Natural killer cell (primary cell): ENCODE data around the gene PID1. TPM values are rescaled to one million over a fixed set of nuclear protein-coding genes. Genes with fewer than 3 reads are reported as not detected.
"Not testable (repeated sequence)": the region's sequence is repeated elsewhere in the genome, so short reads cannot be mapped to it uniquely, and the experiment has no call there.

ENCODE experiments used
- ATAC-seq, 3 donors: fragments of 150-1000 bp in 2 of 3; fragments of 200-7000 bp in 1 of 3; cut with Tn5 transposase; 1 replicate in 1 of 3; 2 replicates in 2 of 3; pipeline ENCODE4 v1.10.0; 2021; ENCODE audit warnings: mild to moderate bottlenecking in 2 of 3, moderate library complexity in 2 of 3
- DNase-seq, 2 donors: peaks; one replicate each; pipeline versions ENCODE4 v3.0.0 to v3.0.0-alpha.2; 2013 to 2021; ENCODE audit warnings: mixed read lengths in 1 of 2
- H3K27ac ChIP-seq: one replicate; pipeline ENCODE4 v1.5.1; 2013; ENCODE audit warnings: mild to moderate bottlenecking, low read length
- H3K27me3 ChIP-seq: one replicate; pipeline ENCODE4 v1.6.1; 2013; ENCODE audit warnings: low read length; ENCODE audit not compliant: control insufficient read depth, insufficient read depth
- H3K36me3 ChIP-seq: one replicate; pipeline ENCODE4 v1.6.1; 2013; ENCODE audit warnings: low read length; ENCODE audit not compliant: control insufficient read depth, insufficient read depth
- H3K4me1 ChIP-seq: one replicate; pipeline ENCODE4 v1.6.1; 2013; ENCODE audit warnings: low read length; ENCODE audit not compliant: control insufficient read depth, insufficient read depth
- H3K4me3 ChIP-seq: one replicate; pipeline ENCODE4 v1.5.1; 2013; ENCODE audit warnings: low read length
- H3K9me3 ChIP-seq: one replicate; pipeline ENCODE4 v1.6.1; 2013; ENCODE audit warnings: low read length; ENCODE audit not compliant: control insufficient read depth, insufficient read depth
- H3K27ac Mint-ChIP-seq, 2 donors: one replicate each; pipeline ENCODE4 v1.8.0; 2022; ENCODE audit warnings: mild to moderate bottlenecking in 2 of 2, mixed read lengths in 2 of 2, moderate library complexity in 1 of 2
- H3K27me3 Mint-ChIP-seq, 2 donors: one replicate each; pipeline ENCODE4 v1.8.0; 2022; ENCODE audit warnings: low read depth in 2 of 2, mixed read lengths in 2 of 2
- H3K36me3 Mint-ChIP-seq: one replicate; pipeline ENCODE4 v1.8.0; 2022; ENCODE audit warnings: mixed read lengths
- H3K4me1 Mint-ChIP-seq, 2 donors: one replicate each; pipeline ENCODE4 v1.8.0; 2022; ENCODE audit warnings: mixed read lengths in 2 of 2
- H3K4me3 Mint-ChIP-seq: one replicate; pipeline ENCODE4 v1.8.0; 2022; ENCODE audit warnings: mild to moderate bottlenecking, moderate library complexity, mixed read lengths
- H3K9me3 Mint-ChIP-seq, 2 donors: one replicate each; pipeline ENCODE4 v1.8.0; 2022; ENCODE audit warnings: mixed read lengths in 2 of 2
- WGBS: methylation state at CpG from one replicate; pipeline ENCODE4 v1.1.7; 2013; ENCODE audit warnings: missing lambda C conversion rate; ENCODE audit not compliant: insufficient coverage; 5-methylcytosine and 5-hydroxymethylcytosine counted together
- intact Hi-C: fragments of 100-400 bp; cut with micrococcal nuclease; formaldehyde crosslinking; loops from one replicate; pipeline ENCODE4 v1.14.2; 2022
- total RNA-seq, 4 donors: library from RNA; stranded (reverse); fragments of 120-200 nt in 1 of 4; gene quantifications; one replicate each; pipeline versions ENCODE4 v1.2.3 to v1.2.4, GENCODE V29; 2013 to 2022
- TF ChIP-seq, protein P1 (sequence below): fragments of 200-600 bp; IDR thresholded peaks from one replicate; pipeline ENCODE4 v1.8.0; 2022; ENCODE audit warnings: antibody characterized with exemption

PID1 gene
- total RNA-seq, 3 donors from 2014 or later (not counting 1 experiment from before 2014, with no cell fraction given) = 0.56 to 3.0 (median 1.0) TPM

DNA sequence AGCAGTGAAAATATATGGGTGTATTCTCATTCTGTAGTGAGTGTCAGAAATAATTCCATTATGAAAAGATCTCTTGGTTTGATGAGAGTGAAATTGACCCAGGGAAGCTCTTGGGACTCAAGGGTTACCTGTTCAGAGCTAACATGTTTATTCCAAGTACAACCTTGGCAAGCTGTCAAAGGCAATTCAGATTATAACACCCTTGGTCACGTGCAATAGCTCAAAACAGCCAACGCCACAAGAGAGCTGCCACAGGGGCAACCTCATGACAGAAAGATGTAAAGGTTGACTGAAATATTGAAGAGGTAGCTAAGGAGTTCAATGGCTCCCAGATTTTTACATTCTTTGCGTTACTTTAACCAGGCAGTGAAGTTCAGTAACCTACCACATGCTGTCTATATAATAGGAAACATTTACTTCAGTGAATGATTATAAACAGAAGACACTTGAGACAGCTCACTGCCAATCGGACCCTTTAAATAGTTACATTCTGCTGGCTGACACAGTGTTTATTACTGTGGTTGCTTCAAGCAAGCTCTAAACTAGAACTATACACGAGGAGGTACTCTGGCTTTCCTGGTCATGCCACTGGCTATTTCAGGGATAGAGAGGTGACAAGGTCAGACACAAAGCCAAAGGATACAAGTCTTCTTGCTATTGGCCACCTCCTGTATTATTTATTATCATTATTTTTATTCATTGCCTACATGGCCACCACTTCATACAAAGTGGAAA is 187.3 kb downstream of the PID1 start:
- Mint-ChIP-seq H3K27me3 (no peaks in the 10 kb centered on the region), H3K4me1 (no peaks in the 10 kb centered on the region), H3K36me3 (peaks cover 8% of the 10 kb centered on the region), H3K9me3 (peaks cover 6 to 14% of the 10 kb centered on the region in 2 donors), H3K4me3 (no peak overlapping the region), H3K27ac (no peak overlapping the region)
- no peaks in the 10 kb centered on the region for H3K36me3 ChIP-seq
- H3K4me3 ChIP-seq = no peak overlapping the region
- no peak overlapping the region for H3K27ac ChIP-seq
- ATAC-seq (no peak), DNase-seq (no peak)
- H3K9me3 ChIP-seq = no peaks in the 10 kb centered on the region
- TF ChIP-seq, protein P1, sequence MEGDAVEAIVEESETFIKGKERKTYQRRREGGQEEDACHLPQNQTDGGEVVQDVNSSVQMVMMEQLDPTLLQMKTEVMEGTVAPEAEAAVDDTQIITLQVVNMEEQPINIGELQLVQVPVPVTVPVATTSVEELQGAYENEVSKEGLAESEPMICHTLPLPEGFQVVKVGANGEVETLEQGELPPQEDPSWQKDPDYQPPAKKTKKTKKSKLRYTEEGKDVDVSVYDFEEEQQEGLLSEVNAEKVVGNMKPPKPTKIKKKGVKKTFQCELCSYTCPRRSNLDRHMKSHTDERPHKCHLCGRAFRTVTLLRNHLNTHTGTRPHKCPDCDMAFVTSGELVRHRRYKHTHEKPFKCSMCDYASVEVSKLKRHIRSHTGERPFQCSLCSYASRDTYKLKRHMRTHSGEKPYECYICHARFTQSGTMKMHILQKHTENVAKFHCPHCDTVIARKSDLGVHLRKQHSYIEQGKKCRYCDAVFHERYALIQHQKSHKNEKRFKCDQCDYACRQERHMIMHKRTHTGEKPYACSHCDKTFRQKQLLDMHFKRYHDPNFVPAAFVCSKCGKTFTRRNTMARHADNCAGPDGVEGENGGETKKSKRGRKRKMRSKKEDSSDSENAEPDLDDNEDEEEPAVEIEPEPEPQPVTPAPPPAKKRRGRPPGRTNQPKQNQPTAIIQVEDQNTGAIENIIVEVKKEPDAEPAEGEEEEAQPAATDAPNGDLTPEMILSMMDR = no peak
- intact Hi-C loops = no loop called here
- 74% methylated on average over 4 of the region's 5 CpGs for WGBS
- no peaks in the 10 kb centered on the region for H3K27me3 ChIP-seq
- no peaks in the 10 kb centered on the region for H3K4me1 ChIP-seq

DNA sequence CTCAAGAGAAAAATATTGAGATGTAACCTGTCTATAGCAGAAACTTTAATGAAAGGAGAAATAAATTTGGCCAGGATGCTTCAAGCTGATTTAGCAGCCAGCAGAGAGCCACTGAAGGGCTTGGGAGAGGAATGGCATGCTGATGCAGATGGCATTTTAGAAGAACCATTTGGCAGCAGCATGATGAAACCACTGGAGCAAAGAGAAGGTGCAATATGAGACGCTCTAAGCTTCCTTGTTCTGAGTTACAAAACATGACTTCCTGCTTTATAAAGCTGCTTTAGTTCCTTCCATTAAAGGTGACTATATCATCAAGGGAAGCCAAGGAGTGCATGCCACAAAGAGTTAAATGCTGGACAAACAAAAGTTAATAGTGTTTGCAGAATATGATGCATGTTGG is 189.7 kb downstream of the PID1 start:
- peaks cover 8% of the 10 kb centered on the region for H3K36me3 Mint-ChIP-seq
- H3K9me3 ChIP-seq = no peaks in the 10 kb centered on the region
- no peak overlapping the region for H3K4me3 Mint-ChIP-seq
- TF ChIP-seq, protein P1 = no peak
- intact Hi-C loops = no loop called here
- no peaks in the 10 kb centered on the region for H3K27me3 Mint-ChIP-seq
- 5% methylated on average over 1 of the region's 1 CpG for WGBS
- H3K27me3 ChIP-seq = no peaks in the 10 kb centered on the region
- no peak overlapping the region for H3K4me3 ChIP-seq
- DNase-seq = no peak
- peaks cover 10 to 15% of the 10 kb centered on the region in 2 donors for H3K9me3 Mint-ChIP-seq
- ATAC-seq = no peak
- H3K4me1 ChIP-seq = no peaks in the 10 kb centered on the region
- no peak overlapping the region for H3K27ac ChIP-seq
- H3K27ac Mint-ChIP-seq = no peak overlapping the region
- H3K4me1 Mint-ChIP-seq = no peaks in the 10 kb centered on the region
- H3K36me3 ChIP-seq = no peaks in the 10 kb centered on the region

DNA sequence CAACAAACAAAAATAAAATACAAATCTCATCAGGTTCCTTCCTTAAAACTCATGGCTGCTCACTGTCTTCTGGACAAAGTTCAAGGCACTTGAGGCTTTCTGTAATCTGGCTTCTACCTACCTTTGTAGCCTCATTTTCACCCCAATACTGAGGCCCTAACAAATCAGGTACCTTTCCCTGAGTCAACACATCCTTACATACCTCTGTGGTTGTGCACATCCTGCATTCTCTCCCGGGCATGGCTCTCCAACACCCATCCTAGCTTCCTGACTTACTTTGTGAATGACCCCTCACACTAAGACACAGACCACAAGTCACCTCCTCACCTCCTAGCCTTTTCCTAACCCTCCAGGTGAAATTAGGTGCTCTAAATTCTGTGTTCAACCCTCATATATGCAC is 190.9 kb downstream of the PID1 start:
- H3K9me3 ChIP-seq = no peaks in the 10 kb centered on the region
- no peak overlapping the region for H3K27ac Mint-ChIP-seq
- intact Hi-C loops = no loop called here
- H3K36me3 Mint-ChIP-seq = peaks cover 8% of the 10 kb centered on the region
- H3K9me3 Mint-ChIP-seq = peaks cover 15 to 23% of the 10 kb centered on the region in 2 donors
- H3K27me3 ChIP-seq = no peaks in the 10 kb centered on the region
- TF ChIP-seq, protein P1 = no peak
- no peaks in the 10 kb centered on the region for H3K4me1 Mint-ChIP-seq
- H3K36me3 ChIP-seq = no peaks in the 10 kb centered on the region
- WGBS = 59% methylated on average over 1 of the region's 1 CpG
- no peaks in the 10 kb centered on the region for H3K27me3 Mint-ChIP-seq
- H3K4me3 Mint-ChIP-seq = no peak overlapping the region
- no peak overlapping the region for H3K27ac ChIP-seq
- ATAC-seq = no peak
- no peak overlapping the region for H3K4me3 ChIP-seq
- no peak for DNase-seq
- H3K4me1 ChIP-seq = no peaks in the 10 kb centered on the region

DNA sequence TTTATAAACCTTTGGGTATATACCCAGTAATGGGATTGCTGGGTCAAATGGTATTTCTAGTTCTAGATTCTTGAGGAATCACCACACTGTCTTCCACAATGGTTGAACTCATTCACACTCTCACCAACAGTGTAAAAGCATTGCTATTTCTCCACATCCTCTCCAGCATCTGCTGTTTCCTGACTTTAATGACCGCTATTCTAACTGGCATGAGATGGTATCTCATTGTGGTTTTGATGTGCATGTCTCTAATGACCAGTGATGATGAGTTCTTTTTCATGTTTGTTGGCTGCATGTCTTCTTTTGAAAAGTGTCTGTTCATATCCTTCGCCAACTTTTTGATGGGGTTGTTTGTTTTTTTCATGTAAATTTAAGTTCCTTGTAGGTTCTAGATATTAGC is 194.2 kb downstream of the PID1 start:
- H3K9me3 ChIP-seq, H3K27me3 ChIP-seq, H3K4me1 ChIP-seq, ATAC-seq, H3K36me3 ChIP-seq, H3K36me3 Mint-ChIP-seq, H3K4me3 ChIP-seq, H3K4me3 Mint-ChIP-seq, H3K27me3 Mint-ChIP-seq, H3K4me1 Mint-ChIP-seq, DNase-seq, intact Hi-C loops, H3K27ac Mint-ChIP-seq, H3K27ac ChIP-seq: not testable (repeated sequence)
- peaks cover 14 to 23% of the 10 kb centered on the region in 2 donors for H3K9me3 Mint-ChIP-seq
- 82% methylated on average over 2 of the region's 2 CpGs for WGBS
